GM10248 (cell line): ENCODE data around the gene NXPE3.
"Not testable (repeated sequence)": the region's sequence is repeated elsewhere in the genome, so short reads cannot be mapped to it uniquely, and the experiment has no call there.

Experiments
- CTCF ChIA-PET: fragments of 300-600 bp; sonication (Branson Sonifier 250); formaldehyde crosslinking; extraction: SDS; loops from one replicate; lab custom pipeline; 2021; ENCODE audit warnings: antibody characterized with exemption; lab: Yijun Ruan, JAX
- POLR2A ChIA-PET: fragments of 350-650 bp; sonication (Branson Sonifier 250); formaldehyde crosslinking; extraction: SDS; loops from one replicate; lab custom pipeline; 2020; ENCODE audit warnings: antibody characterized with exemption; lab: Yijun Ruan, JAX
- DNase-seq: peaks from one replicate; pipeline ENCODE4 v3.0.0; 2012; ENCODE audit errors: extremely low spot score
- TF ChIP-seq, protein P1 (sequence below): IDR thresholded peaks from 2 replicates; pipeline ENCODE4 v1.5.1; 2012; ENCODE audit warnings: mild to moderate bottlenecking, low read depth; ENCODE audit errors: extremely low read depth, missing control alignments, control extremely low read depth

NXPE3 gene

GRCh38 chr3:101779047-101779821 lies at the start of gene NXPE3:
NXPE3 (plus strand) TSS chr3:101779211; CDS start chr3:101785597, 6,386 bp downstream.
- peak; percentile 91 for DNase-seq
- ChIA-PET CTCF (interaction anchor here (1.0 to 1.7 kb wide), 7 partner anchors 10 to 446 kb away, joined by 3 to 10 read pairs (median 4); no protein-coding TSS in a partner anchor), POLR2A (interaction anchor here (0.7 to 1.0 kb wide), 3 partner anchors 8 to 1068 kb away, joined by 3 read pairs; partner anchors contain the start of gene CEP97)
- TF ChIP-seq, protein P1, sequence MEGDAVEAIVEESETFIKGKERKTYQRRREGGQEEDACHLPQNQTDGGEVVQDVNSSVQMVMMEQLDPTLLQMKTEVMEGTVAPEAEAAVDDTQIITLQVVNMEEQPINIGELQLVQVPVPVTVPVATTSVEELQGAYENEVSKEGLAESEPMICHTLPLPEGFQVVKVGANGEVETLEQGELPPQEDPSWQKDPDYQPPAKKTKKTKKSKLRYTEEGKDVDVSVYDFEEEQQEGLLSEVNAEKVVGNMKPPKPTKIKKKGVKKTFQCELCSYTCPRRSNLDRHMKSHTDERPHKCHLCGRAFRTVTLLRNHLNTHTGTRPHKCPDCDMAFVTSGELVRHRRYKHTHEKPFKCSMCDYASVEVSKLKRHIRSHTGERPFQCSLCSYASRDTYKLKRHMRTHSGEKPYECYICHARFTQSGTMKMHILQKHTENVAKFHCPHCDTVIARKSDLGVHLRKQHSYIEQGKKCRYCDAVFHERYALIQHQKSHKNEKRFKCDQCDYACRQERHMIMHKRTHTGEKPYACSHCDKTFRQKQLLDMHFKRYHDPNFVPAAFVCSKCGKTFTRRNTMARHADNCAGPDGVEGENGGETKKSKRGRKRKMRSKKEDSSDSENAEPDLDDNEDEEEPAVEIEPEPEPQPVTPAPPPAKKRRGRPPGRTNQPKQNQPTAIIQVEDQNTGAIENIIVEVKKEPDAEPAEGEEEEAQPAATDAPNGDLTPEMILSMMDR: no peak

- TF ChIP-seq, protein P1: no peak
- ChIA-PET POLR2A (interaction anchor here (1.0 kb wide), 1 partner anchor 51 kb away, joined by 3 read pairs; no protein-coding TSS in a partner anchor), CTCF (interaction anchor here (1.4 kb wide), 1 partner anchor 27 kb away, joined by 4 read pairs; no protein-coding TSS in a partner anchor)
- no peak for DNase-seq
Observed at GRCh38 chr3:101729586-101729985, 49.4 kb upstream of the NXPE3 start.

DNA sequence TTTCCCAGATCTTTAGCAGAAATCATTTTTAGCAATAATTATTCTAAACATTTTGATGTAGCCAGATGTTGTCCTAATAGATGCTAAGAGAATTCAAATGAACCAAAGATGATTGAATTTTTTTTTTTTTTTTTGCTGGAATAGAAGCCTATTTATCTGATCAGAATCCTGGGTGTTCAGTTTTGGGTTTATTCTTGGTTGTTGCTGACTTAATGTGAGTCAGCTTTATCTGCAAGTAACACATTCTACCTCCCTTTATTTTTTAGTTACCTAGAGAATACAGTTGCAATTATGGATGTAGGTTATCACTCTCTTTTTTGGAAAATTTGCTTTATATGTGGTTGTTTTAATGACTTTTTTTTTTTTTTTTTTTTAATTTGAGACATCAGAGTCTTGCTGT lies 48.2 kb upstream of the NXPE3 start:
- POLR2A ChIA-PET: no interaction called here
- TF ChIP-seq, protein P1: no peak

GRCh38 chr3:101732240-101732641 lies 46.8 kb upstream of the NXPE3 start:
- ChIA-PET CTCF (no interaction called here), POLR2A (no interaction called here)
- TF ChIP-seq, protein P1: no peak
- no peak for DNase-seq

More for the DNA sequence above, 48.2 kb upstream of the NXPE3 start:
- DNase-seq: no peak
- CTCF ChIA-PET: no interaction called here

- TF ChIP-seq, protein P1: no peak
- POLR2A ChIA-PET: no interaction called here
- no peak for DNase-seq
- CTCF ChIA-PET: interaction anchor here (2.2 kb wide), 1 partner anchor 11 kb away, joined by 8 read pairs; the partner anchor contains the start of gene CEP97
Observed at GRCh38 chr3:101735833-101736232, 43.2 kb upstream of the NXPE3 start.

DNA sequence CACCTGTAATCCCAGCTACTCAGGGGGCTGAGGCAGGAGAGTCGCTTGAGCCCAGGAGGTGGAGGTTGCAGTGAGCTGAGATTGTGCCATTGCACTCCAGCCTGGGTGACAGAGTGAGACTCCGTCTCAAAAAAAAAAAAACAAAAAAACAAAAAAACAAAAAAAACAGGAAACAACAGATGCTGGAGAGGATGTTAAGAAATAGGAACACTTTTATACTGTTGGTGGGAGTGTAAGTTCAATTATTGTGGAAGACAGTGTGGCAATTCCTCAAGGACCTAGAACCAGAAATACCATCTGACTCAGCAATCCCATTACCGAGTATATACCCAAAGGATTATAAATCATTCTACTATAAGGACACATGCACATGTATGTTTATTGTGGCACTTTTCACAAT lies 37.1 kb upstream of the NXPE3 start:
- CTCF ChIA-PET, POLR2A ChIA-PET: not testable (repeated sequence)

DNA sequence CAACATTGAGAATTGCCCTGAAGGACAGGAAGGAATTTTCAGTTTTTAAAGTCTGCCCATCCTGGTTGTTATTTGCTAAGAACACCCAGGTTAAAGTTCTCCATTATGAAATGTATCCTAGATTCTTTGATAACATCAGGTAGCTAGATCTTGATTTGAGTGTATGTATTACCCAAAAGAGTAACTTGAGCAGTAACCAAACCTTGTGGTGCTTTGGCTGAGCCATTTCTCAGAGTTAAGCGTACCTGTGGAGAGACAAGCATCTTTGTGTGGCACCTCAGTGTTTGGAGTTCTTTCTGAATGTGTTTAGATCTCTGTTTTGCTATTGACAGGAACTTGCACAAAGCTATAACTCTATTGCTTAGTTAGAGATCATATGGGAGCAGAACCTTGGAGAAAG lies 34.2 kb upstream of the NXPE3 start:
- TF ChIP-seq, protein P1: no peak
- CTCF ChIA-PET: no interaction called here
- POLR2A ChIA-PET: no interaction called here
- no peak for DNase-seq

More for the DNA sequence above, 37.1 kb upstream of the NXPE3 start:
- not testable (repeated sequence) for DNase-seq

DNA sequence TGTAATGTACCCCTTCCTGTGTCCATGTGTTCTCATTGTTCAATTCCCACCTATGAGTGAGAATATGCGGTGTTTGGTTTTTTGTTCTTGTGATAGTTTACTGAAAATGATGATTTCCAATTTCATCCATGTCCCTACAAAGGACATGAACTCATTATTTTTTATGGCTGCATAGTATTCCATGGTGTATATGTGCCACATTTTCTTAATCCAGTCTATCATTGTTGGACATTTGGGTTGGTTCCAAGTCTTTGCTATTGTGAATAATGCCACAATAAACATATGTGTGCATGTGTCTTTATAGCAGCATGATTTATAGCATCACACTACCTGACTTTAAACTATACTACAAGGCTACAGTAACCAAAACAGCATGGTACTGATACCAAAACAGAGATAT lies 33.1 kb upstream of the NXPE3 start:
- POLR2A ChIA-PET: not testable (repeated sequence)

GRCh38 chr3:101753386-101754113 lies 25.5 kb upstream of the NXPE3 start:
- POLR2A ChIA-PET: interaction anchor here (0.6 kb wide), 1 partner anchor 16 kb away, joined by 3 read pairs; no protein-coding TSS in a partner anchor
- DNase-seq, CTCF ChIA-PET: not testable (repeated sequence)

More for the DNA sequence above, 33.1 kb upstream of the NXPE3 start:
- DNase-seq, CTCF ChIA-PET: not testable (repeated sequence)
